Renal cortical epithelial cell (primary cell): ENCODE data around the gene TSBP1. TPM values are rescaled to one million over a fixed set of nuclear protein-coding genes. Genes with fewer than 3 reads are reported as not detected.
"Not testable (repeated sequence)": the region's sequence is repeated elsewhere in the genome, so short reads cannot be mapped to it uniquely, and the experiment has no call there.

ENCODE experiments used
- DNase-seq: peaks from one replicate; pipeline ENCODE4 v3.0.0-alpha.2; 2011; ENCODE audit warnings: low read depth
- total RNA-seq: library from RNA; depleted of rRNA; stranded (reverse); fragments of >200 nt; gene quantifications from 2 replicates; pipeline ENCODE4 v1.2.3, GENCODE V29; 2014

TSBP1 gene
- total RNA-seq, 1 donor from 2014 or later, result not detected

DNA sequence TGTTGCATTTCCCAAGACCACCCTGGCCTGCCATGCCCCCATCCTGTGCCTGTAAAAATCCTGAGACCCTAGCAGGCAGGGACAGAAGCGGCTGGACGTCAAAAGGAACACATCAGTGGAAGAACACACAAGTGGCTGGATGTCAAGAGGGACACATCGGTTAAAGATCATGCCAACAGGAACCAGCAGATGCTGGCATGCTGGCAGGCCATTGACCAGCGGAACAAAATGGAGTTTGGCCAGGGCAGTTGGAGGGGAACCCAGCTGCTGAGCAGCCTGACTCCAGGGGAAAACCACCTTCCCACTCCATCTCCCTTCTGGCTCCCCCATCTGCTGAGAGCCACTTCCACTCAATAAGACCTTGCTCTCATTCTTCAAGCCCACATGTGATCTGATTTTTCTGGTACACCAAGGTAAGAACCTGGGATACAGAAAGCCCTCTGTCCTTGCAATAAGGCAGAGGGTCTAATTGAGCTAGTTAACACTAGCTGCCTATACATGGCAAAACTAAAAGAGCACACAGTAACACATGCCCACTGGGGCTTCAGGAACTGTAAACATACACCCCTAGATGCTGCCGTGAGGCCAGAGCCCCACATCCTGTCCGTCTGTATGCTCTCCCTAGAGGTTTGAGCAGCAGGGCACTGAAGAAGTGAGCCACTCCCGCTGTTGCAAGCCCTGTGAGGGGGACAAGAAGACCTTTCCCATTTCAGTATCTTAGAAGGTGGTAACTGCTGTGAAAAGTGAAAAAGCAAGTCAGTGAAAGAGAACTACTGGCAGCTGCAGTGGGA lies 4.2 kb upstream of the TSBP1 start:
- no peak for DNase-seq

DNA sequence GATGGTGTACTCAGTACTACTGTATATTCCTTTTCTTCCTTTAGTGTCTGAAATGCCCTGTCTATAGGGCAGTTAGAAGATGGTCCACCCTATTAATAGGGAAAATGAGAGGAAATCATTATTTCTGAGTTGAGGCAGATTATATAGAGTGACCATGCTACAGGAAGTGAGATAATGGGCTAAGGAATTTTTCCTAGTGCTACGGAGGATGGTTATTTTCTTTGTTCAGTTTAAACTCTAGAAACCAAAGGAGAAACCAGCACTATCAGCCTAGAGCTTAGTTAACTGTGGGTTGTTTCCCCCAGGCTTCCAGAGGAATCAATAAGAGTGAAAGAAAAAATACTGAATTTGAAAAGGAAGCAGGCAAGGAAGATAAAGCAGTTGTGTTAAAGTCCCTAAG lies 474 bp downstream of the TSBP1 start:
- DNase-seq, result no peak

GRCh38 chr6:32370505-32370904 lies 1.2 kb downstream of the TSBP1 start:
- peak; percentile 27 for DNase-seq

GRCh38 chr6:32369660-32370059 lies 2.0 kb downstream of the TSBP1 start:
- peak; percentile 88 for DNase-seq

GRCh38 chr6:32367644-32368043 lies 4.1 kb downstream of the TSBP1 start:
- no peak for DNase-seq

- not testable (repeated sequence) for DNase-seq
Observed at GRCh38 chr6:32359225-32359624, 12.5 kb downstream of the TSBP1 start.

- DNase-seq, result not testable (repeated sequence)
Observed at GRCh38 chr6:32358548-32358947, 13.2 kb downstream of the TSBP1 start.

- DNase-seq, result no peak
Observed at GRCh38 chr6:32355018-32355417, 16.7 kb downstream of the TSBP1 start.

DNA sequence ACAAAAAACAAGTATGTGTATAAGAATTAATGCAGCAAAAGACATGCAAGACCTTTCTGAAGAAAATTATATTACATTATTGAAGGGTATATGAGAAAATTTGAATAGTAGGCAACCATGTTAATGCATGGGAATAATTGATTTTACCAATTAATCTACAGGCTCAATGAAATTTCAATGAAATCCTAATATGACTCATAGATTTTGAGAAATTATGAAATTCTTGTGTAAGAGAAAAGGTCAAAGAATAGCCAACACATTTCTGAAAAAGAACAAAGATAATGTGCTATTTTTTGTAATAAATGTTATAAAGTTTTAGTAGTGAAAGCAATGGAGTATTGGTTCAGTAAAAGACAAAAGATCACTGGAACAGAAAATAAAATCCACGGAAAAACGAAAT lies 18.4 kb downstream of the TSBP1 start:
- no peak for DNase-seq

DNA sequence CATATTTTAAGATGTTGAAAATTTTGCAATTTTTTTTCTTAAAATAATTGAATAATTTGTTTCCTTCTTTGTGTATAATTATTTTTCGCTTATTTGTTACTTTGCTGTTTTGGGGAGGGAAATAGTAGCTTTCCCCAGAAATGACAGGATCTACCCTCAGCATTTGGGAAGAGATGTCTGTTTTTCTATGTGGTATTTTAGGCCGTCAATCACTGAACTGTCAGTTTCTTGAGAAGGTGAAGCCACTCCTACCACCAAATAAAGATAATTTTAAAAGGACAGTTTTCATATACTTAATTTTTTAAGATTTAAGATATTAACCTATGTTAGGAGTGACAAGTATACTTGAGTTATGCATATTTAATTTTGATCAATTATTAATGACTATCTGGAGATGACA lies 31.5 kb downstream of the TSBP1 start:
- no peak for DNase-seq

DNA sequence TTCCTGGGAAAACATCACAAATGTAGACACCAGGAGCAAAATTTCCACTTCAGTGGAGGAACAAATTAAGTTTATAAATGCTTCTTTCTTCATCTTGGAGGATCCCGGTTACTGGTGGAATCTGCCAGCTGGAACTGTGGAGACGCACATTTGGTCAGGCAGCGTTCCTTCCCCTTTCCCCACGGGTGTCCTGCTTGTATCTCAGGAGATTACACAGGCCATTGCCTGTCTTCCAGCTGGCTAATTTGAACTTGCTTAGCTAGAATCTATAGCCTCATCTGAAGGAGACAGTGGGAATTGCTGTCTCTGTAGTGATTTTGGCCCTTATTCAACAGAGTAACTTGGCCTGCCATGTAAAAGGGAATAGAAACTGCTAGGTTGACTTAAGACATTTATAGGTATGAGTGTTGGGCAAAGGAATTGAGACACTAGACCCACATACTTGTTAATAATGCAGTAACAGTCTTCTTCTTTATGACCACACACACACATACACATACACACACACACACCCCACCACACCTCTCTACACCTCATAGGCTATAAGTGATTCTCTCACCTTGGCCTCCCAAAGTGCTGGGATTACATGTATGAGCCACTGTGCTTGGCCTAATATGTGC lies 34.4 kb downstream of the TSBP1 start:
- no peak for DNase-seq

DNA sequence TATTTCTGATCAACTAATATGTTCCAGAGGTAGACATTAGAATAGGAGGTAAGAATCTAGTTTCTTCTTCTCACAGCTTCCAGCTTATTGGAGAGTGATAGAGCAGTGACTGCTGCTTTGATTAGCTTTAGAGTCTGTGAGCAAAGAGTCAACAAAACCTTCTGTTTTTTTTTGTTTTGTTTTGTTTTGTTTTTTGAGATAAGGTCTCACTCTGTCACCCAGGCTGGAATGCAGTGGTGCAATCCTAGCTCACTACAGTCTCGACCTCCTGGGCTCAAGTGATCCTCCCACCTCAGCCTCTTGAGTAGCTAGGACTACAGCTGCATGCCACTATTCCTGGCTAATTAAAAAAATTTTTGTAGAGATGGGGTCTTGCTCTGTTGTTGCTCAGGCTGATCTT lies 39.3 kb downstream of the TSBP1 start:
- no peak for DNase-seq

DNA sequence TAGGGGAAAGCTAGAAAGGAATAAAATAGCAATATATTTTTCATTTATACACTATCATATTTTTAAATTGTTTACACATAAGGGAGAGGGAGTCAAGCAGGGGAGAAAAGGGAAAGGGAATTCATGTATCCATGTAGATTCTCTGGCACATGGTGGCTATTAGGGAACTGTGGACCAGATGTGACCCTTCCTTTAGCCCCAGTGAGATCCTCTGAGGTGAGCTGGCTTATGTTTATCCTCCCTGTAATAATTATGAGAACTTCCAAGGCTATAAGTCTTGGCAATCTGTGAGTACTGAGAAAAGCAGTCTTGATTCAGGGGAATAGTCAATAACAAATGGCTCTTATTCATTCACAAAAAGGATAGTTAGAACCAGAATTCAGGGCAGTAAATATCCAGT lies 42.6 kb downstream of the TSBP1 start:
- no peak for DNase-seq

DNA sequence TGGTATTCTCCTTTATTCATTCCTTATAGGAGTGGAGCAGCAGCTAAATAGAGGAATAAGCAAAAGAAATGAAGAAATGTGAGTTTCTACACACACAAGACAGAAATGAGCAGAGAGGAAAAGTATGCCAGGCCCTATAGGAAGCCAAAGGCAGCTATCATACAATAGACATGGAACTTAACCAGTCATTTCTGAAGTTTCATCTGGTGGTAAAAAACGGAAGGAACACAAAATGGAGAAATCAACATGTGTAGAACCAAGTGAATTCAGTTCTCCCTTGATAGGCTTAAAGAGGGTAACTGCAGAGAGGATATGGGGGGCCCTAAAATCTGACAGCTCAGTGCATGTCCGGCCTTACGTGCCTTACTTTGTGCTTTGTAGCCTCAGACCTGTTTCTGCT lies 44.6 kb downstream of the TSBP1 start:
- no peak for DNase-seq

GRCh38 chr6:32318501-32318900 lies 53.2 kb downstream of the TSBP1 start:
- no peak for DNase-seq

GRCh38 chr6:32317541-32317940 lies 54.2 kb downstream of the TSBP1 start:
- no peak for DNase-seq

- DNase-seq, result no peak
Observed at GRCh38 chr6:32313964-32314363, 57.7 kb downstream of the TSBP1 start.

GRCh38 chr6:32298632-32299336 lies 72.9 kb downstream of the TSBP1 start:
- DNase-seq, result peak; percentile 66

- DNase-seq, result not testable (repeated sequence)
Observed at GRCh38 chr6:32294980-32295379, 76.7 kb downstream of the TSBP1 start.

GRCh38 chr6:32294566-32294965 lies 77.1 kb downstream of the TSBP1 start:
- DNase-seq, result no peak

GRCh38 chr6:32293695-32294094 lies 78.0 kb downstream of the TSBP1 start:
- DNase-seq, result no peak

DNA sequence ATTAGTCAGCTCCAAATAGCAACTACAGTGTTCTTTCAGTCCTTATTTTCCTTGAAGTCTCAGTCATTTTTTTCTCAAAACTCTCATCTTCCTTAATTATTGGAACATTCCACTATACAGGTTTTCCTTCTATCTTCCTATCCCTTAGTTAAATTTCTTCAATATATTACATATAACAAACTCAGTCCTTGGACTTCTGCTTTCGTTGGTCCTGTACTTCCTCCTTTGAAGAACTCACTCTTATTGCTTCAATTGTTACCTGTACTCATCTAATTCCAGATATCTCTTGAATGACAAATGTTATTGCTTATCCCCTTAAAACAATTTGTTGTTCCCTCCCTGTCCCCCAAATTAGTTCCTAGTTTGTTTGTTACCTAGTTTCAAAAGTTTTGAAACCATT lies 80.2 kb downstream of the TSBP1 start:
- no peak for DNase-seq

- DNase-seq, result no peak
Observed at GRCh38 chr6:32290886-32291450, 80.7 kb downstream of the TSBP1 start.
